HS-5 (cell line): ENCODE measurements around the gene PLAU.
"Not testable (repeated sequence)": the region's sequence is repeated elsewhere in the genome, so short reads cannot be mapped to it uniquely, and the experiment has no call there.

Experiments used
- DNase-seq: peaks from one replicate; pipeline ENCODE4 v3.0.0-alpha.2; 2012; ENCODE audit warnings: low read depth

Gene PLAU

GRCh38 chr10:73898730-73899410 lies 12.1 kb upstream of the PLAU start:
- DNase-seq, result no peak

GRCh38 chr10:73899423-73899822 lies 11.5 kb upstream of the PLAU start:
- peak; percentile 88 for DNase-seq

GRCh38 chr10:73900064-73900463 lies 10.9 kb upstream of the PLAU start:
- DNase-seq, result no peak

- DNase-seq, result no peak
Observed at GRCh38 chr10:73901261-73901660, 9.7 kb upstream of the PLAU start.

GRCh38 chr10:73902351-73902750 lies 8.6 kb upstream of the PLAU start:
- DNase-seq, result no peak

GRCh38 chr10:73905256-73906020 lies 5.5 kb upstream of the PLAU start:
- no peak for DNase-seq

GRCh38 chr10:73906524-73907447 lies 4.1 kb upstream of the PLAU start:
- peak; percentile 96 for DNase-seq

- DNase-seq, result no peak
Observed at GRCh38 chr10:73907841-73908517, 3.0 kb upstream of the PLAU start.

- DNase-seq, result peak; percentile 83
Observed at GRCh38 chr10:73908853-73909539, 1.9 kb upstream of the PLAU start.

GRCh38 chr10:73909540-73910115 lies 1.3 kb upstream of the PLAU start:
- no peak for DNase-seq

- no peak for DNase-seq
Observed at GRCh38 chr10:73910401-73910763, 550 bp upstream of the PLAU start.

GRCh38 chr10:73911553-73912004 lies 647 bp downstream of the PLAU start:
- DNase-seq, result no peak

GRCh38 chr10:73914036-73914435 lies 3.1 kb downstream of the PLAU start:
- DNase-seq, result no peak

GRCh38 chr10:73915206-73915851 lies 4.4 kb downstream of the PLAU start:
- no peak for DNase-seq

- DNase-seq, result no peak
Observed at GRCh38 chr10:73916761-73917470, 6.0 kb downstream of the PLAU start.

- DNase-seq, result no peak
Observed at GRCh38 chr10:73917566-73918305, 6.8 kb downstream of the PLAU start.

GRCh38 chr10:73919481-73919880 lies 8.5 kb downstream of the PLAU start:
- not testable (repeated sequence) for DNase-seq

GRCh38 chr10:73920089-73920488 lies 9.2 kb downstream of the PLAU start:
- no peak for DNase-seq
